Transverse colon (tissue), 4 donors: ENCODE data around the gene ACTMAP. TPM values are rescaled to one million over a fixed set of nuclear protein-coding genes. Genes with fewer than 3 reads are reported as not detected.

ENCODE experiments used
- DNase-seq: peaks from one replicate; pipeline ENCODE4 v3.0.0-alpha.2; 2019
- H3K27ac ChIP-seq, 4 donors: fragments of 200-600 bp; sonication (generic); 2 replicates each; pipeline ENCODE4 v1.5.1; 2016 to 2018; ENCODE audit warnings: inconsistent platforms in 4 of 4
- H3K27me3 ChIP-seq: fragments of 200-600 bp; sonication (generic); 2 replicates; pipeline ENCODE4 v1.5.1; 2017; ENCODE audit warnings: inconsistent platforms
- H3K36me3 ChIP-seq, 4 donors: fragments of 200-600 bp; sonication (generic); 2 replicates each; pipeline ENCODE4 v1.5.1; 2017 to 2019; ENCODE audit warnings: inconsistent platforms in 4 of 4
- H3K4me1 ChIP-seq, 4 donors: fragments of 200-600 bp; sonication (generic); 2 replicates each; pipeline ENCODE4 v1.5.1; 2017 to 2020; ENCODE audit warnings: inconsistent platforms in 4 of 4
- H3K4me3 ChIP-seq, 4 donors: fragments of 200-600 bp; sonication (generic); 1 replicate in 1 of 4; 2 replicates in 3 of 4; pipeline versions ENCODE4 v1.5.1 to v1.6.1; 2017 to 2019; ENCODE audit warnings: inconsistent platforms in 4 of 4
- H3K9me3 ChIP-seq, 2 donors: fragments of 200-600 bp; sonication (generic); 2 replicates each; pipeline ENCODE4 v1.5.1; 2017 to 2019; ENCODE audit warnings: inconsistent platforms in 2 of 2
- EP300 ChIP-seq: sonication (generic); formaldehyde crosslinking; IDR thresholded peaks from one replicate; pipeline ENCODE4 v1.6.1; 2017; ENCODE audit warnings: antibody characterized with exemption, low read depth
- POLR2A ChIP-seq: fragments of 450-650 bp; IDR thresholded peaks from one replicate; pipeline ENCODE4 v1.6.1; 2016; ENCODE audit warnings: antibody characterized with exemption, mild to moderate bottlenecking, moderate library complexity
- POLR2AphosphoS5 ChIP-seq, 3 donors: sonication (generic); formaldehyde crosslinking; IDR thresholded peaks; one replicate each; pipeline ENCODE4 v1.6.1; 2016; ENCODE audit warnings: antibody characterized with exemption in 3 of 3
- WGBS, 2 donors: methylation state at CpG; one replicate each; pipeline ENCODE4 v1.1.5; 2018; ENCODE audit warnings: low coverage in 1 of 2; 5-methylcytosine and 5-hydroxymethylcytosine counted together
- in situ Hi-C, 4 donors: fragments of 200-750 bp; cut with MboI; loops; one replicate each; pipeline versions ENCODE4 v1.15.0 to v1.15.1; 2017; ENCODE audit warnings: low sequenced_read_pairs in 3 of 4, low pct_ligation_motif_present in 1 of 4, low pct_unique_long_range_greater_than_20kb in 1 of 4
- intact Hi-C: fragments of 100-400 bp; cut with DNase I; formaldehyde crosslinking; loops from one replicate; pipeline ENCODE4 v1.15.1; 2023; ENCODE audit warnings: low total_unique reads
- total RNA-seq, 4 donors: library from RNA; depleted of rRNA; stranded (reverse); fragments of >200 nt; gene quantifications; one replicate each; pipeline ENCODE4 v1.1.0, GENCODE V29; 2016
- TF ChIP-seq, protein P1 (sequence below), 5 experiments: fragments of 200-600 bp in 3 of 5; fragments of 450-650 bp in 2 of 5; sonication (generic) in 3 of 5; IDR thresholded peaks; 1 replicate in 2 of 5; 2 replicates in 3 of 5; pipeline ENCODE4 v1.5.1; 2016 to 2017; ENCODE audit warnings: antibody characterized with exemption in 5 of 5, inconsistent platforms in 3 of 5, mild to moderate bottlenecking in 2 of 5, moderate library complexity in 1 of 5

Gene ACTMAP
- total RNA-seq, 4 donors from 2014 or later, result 8.3 to 29.1 (median 12.1) TPM

DNA sequence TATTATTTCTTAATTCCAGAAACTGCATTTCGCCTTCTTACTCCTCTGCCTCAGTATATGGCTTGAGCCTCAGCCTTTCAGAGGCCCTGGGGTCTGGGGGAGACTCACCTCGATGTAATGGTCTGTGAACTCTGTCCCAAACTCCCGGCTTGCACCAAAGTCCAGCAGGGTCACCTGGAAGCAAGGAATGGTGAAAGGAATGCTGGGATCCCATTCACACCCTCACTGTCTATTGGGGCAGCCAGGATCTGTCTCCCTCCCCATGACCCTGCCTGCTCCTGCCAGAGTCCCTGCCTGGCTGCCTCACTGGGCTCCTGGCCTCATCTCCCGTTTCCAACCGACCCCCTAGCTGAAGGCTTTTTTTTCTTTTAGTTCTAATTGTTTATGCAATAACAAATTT lies 54.4 kb downstream of the ACTMAP start:
- H3K9me3 ChIP-seq, result no peaks in the 10 kb centered on the region
- no peak overlapping the region for H3K27ac ChIP-seq
- intact Hi-C loops, result no loop called here
- TF ChIP-seq, protein P1, sequence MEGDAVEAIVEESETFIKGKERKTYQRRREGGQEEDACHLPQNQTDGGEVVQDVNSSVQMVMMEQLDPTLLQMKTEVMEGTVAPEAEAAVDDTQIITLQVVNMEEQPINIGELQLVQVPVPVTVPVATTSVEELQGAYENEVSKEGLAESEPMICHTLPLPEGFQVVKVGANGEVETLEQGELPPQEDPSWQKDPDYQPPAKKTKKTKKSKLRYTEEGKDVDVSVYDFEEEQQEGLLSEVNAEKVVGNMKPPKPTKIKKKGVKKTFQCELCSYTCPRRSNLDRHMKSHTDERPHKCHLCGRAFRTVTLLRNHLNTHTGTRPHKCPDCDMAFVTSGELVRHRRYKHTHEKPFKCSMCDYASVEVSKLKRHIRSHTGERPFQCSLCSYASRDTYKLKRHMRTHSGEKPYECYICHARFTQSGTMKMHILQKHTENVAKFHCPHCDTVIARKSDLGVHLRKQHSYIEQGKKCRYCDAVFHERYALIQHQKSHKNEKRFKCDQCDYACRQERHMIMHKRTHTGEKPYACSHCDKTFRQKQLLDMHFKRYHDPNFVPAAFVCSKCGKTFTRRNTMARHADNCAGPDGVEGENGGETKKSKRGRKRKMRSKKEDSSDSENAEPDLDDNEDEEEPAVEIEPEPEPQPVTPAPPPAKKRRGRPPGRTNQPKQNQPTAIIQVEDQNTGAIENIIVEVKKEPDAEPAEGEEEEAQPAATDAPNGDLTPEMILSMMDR (IDR thresholded peaks at IDR 0.05), result no peak
- TF ChIP-seq EP300 (no peak), POLR2AphosphoS5 (IDR thresholded peaks at IDR 0.05) (no peak), POLR2A (no peak)
- no peak overlapping the region for H3K4me3 ChIP-seq
- peaks cover 0 to 12% (median 0%) of the 10 kb centered on the region in 4 donors for H3K36me3 ChIP-seq
- no peak for DNase-seq
- peaks cover 6 to 8% (median 7%) of the 10 kb centered on the region in 4 donors for H3K4me1 ChIP-seq
- no peaks in the 10 kb centered on the region for H3K27me3 ChIP-seq
- 87 to 91% methylated on average over 4 to 5 of the region's 5 CpGs for WGBS, 2 donors
- in situ Hi-C loops, result no loop called here

DNA sequence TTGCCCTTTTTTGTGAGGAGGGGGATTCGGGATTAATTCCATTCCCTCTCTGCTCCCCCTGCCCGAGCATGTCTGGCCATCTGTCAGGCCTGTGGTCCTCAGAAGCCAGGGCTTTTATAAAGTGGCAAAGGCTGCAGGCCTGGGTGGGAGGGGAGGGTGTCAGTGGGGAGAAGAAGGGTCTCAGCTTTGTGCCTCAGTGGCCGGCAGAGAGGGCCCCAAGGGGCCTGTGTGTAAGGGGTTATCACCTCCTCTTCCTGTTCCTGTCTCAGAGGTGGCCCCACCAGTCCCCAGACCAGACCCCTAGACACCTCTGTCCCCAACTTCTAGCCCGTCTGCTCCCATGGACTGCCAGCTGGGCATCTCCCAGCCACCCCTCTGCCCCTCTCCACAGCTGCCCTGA lies 56.4 kb downstream of the ACTMAP start:
- no peak for DNase-seq
- no peak for TF ChIP-seq POLR2AphosphoS5 (IDR thresholded peaks at IDR 0.05)
- TF ChIP-seq, protein P1 (IDR thresholded peaks at IDR 0.05), result no peak
- no peak for TF ChIP-seq POLR2A
- TF ChIP-seq EP300, result no peak
- peaks cover 0 to 12% (median 0%) of the 10 kb centered on the region in 4 donors for H3K36me3 ChIP-seq
- intact Hi-C loops (no loop called here), in situ Hi-C loops (no loop called here)
- no peak overlapping the region for H3K4me3 ChIP-seq
- H3K4me1 ChIP-seq, result peaks cover 11 to 18% (median 15%) of the 10 kb centered on the region in 4 donors
- H3K27me3 ChIP-seq, result no peaks in the 10 kb centered on the region
- no peak overlapping the region for H3K27ac ChIP-seq
- no peaks in the 10 kb centered on the region for H3K9me3 ChIP-seq
- WGBS, 2 donors, result 67 to 75% methylated on average over 1 to 4 of the region's 4 CpGs

DNA sequence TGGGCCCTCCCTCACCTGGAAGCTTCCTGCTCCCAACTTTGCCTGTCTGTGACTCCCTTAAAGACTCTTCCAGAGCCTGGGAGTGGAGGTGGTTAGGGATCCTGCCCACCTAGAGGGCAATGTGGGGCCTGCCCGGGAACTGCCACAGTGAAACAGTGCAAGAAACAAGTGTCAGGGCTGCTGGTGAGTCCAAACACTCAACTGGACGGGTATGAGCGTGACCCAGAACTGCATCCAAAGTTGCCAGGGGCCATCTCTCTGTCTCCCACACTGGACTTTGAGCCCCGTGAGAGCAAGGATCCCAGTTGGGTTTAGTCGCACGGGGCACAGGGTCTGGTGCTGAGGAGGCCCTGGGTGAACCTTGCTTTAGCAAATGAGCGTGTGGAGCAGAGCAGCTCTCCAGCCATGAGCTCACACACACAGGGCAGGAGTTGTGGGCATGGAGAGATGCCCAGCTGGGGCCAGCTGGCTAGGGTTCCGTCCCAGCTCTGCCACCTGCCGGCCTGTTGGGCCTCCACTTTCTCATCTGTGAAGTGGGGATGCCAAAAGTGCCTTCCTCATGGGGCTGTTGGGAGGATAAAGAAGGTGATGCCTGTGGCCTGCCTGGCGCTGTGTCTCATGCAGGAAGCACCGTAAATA lies 57.0 kb downstream of the ACTMAP start:
- H3K27me3 ChIP-seq, result no peaks in the 10 kb centered on the region
- no peak for DNase-seq
- intact Hi-C loops, result no loop called here
- WGBS, 2 donors, result 91 to 100% methylated on average over 1 to 11 of the region's 11 CpGs
- peaks cover 0 to 12% (median 0%) of the 10 kb centered on the region in 4 donors for H3K36me3 ChIP-seq
- no peak overlapping the region for H3K4me3 ChIP-seq
- in situ Hi-C loops, result no loop called here
- no peak overlapping the region for H3K27ac ChIP-seq
- H3K4me1 ChIP-seq, result peaks cover 13 to 19% (median 16%) of the 10 kb centered on the region in 4 donors
- no peak for TF ChIP-seq POLR2A
- no peaks in the 10 kb centered on the region for H3K9me3 ChIP-seq

DNA sequence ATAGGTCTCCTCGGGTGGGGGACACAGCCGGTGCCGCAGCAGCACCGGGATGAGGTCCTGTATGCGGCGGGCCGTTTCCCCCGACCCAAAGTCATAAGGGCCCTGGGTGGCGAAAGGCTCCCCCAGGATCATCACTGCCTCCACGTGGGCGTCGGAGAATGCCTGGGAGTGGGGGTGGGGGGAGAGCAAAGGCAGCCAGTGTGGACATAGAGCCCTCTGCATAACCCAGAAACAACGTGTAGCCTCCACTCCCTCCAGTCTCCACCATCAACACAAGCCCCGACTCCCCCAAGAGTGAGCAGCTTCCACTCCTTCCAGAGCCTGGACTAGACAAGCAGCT lies 58.1 kb downstream of the ACTMAP start:
- no peaks in the 10 kb centered on the region for H3K27me3 ChIP-seq
- in situ Hi-C loops (no loop called here), intact Hi-C loops (no loop called here)
- WGBS, 2 donors, result 89% methylated on average over 10 of the region's 14 CpGs; no CpG with 5 or more reads in 1 of the 2 donors
- peaks cover 13 to 24% (median 18%) of the 10 kb centered on the region in 4 donors for H3K4me1 ChIP-seq
- H3K4me3 ChIP-seq, result no peak overlapping the region
- H3K36me3 ChIP-seq, result peaks cover 0 to 12% (median 0%) of the 10 kb centered on the region in 4 donors
- DNase-seq, result no peak
- H3K27ac ChIP-seq, result peak overlapping the region in 3 of 4 donors; percentile 81 to 86 (median 85)
- no peak for TF ChIP-seq POLR2A
- no peak for TF ChIP-seq POLR2AphosphoS5 (IDR thresholded peaks at IDR 0.05)
- TF ChIP-seq EP300, result no peak
- TF ChIP-seq, protein P1 (IDR thresholded peaks at IDR 0.05), result no peak
- H3K9me3 ChIP-seq, result no peaks in the 10 kb centered on the region
